Prostate gland (tissue), 2 donors: ENCODE results near the gene ZNF718. TPM values are rescaled to one million over a fixed set of nuclear protein-coding genes. Genes with fewer than 3 reads are reported as not detected.
A peak's percentile ranks its signal among the peaks of the same experiment; 100 is the strongest.

Experiments
- DNase-seq: peaks from one replicate; pipeline ENCODE4 v3.0.0-alpha.2; 2019; ENCODE audit warnings: low spot score
- H3K27ac ChIP-seq, 2 donors: fragments of 200-600 bp; sonication (generic); 2 replicates each; pipeline ENCODE4 v1.5.1; 2017 to 2019
- H3K27me3 ChIP-seq: fragments of 200-600 bp; sonication (generic); replicated peaks from 2 replicates; pipeline ENCODE4 v1.5.1; 2019; ENCODE audit not compliant: insufficient read depth
- H3K36me3 ChIP-seq, 2 donors: fragments of 200-600 bp; sonication (generic); 1 replicate in 1 of 2; 2 replicates in 1 of 2; pipeline versions ENCODE4 v1.5.1 to v1.8.1; 2017 to 2019
- H3K4me1 ChIP-seq: fragments of 200-600 bp; sonication (generic); replicated peaks from 2 replicates; pipeline ENCODE4 v1.5.1; 2019
- H3K4me3 ChIP-seq, 2 donors: fragments of 200-600 bp; sonication (generic); 2 replicates each; pipeline ENCODE4 v1.5.1; 2017 to 2019
- H3K9me3 ChIP-seq: fragments of 200-600 bp; sonication (generic); 2 replicates; pipeline ENCODE4 v1.5.1; 2017
- CTCF ChIP-seq, 4 experiments: fragments of 200-600 bp in 2 of 4; fragments of 450-650 bp in 2 of 4; sonication (generic) in 2 of 4; IDR thresholded peaks; 1 replicate in 3 of 4; 2 replicates in 1 of 4; pipeline ENCODE4 v1.5.1; 2016 to 2019; ENCODE audit warnings: antibody characterized with exemption in 4 of 4, mild to moderate bottlenecking in 2 of 4, moderate library complexity in 2 of 4
- POLR2A ChIP-seq: fragments of 450-650 bp; IDR thresholded peaks from one replicate; pipeline ENCODE4 v1.6.1; 2016; ENCODE audit warnings: antibody characterized with exemption, mild to moderate bottlenecking
- POLR2AphosphoS5 ChIP-seq: sonication (generic); formaldehyde crosslinking; IDR thresholded peaks from one replicate; pipeline ENCODE4 v1.6.1; 2017; ENCODE audit warnings: antibody characterized with exemption
- WGBS: methylation state at CpG from one replicate; pipeline ENCODE4 v1.1.5; 2018; 5-methylcytosine and 5-hydroxymethylcytosine counted together
- intact Hi-C: fragments of 100-400 bp; cut with DNase I; formaldehyde crosslinking; loops from one replicate; pipeline ENCODE4 v1.14.2; 2022
- total RNA-seq, 2 donors: library from RNA; depleted of rRNA; stranded (reverse); fragments of >200 nt; gene quantifications; one replicate each; pipeline ENCODE4 v1.1.0, GENCODE V29; 2016

The ZNF718 gene
- total RNA-seq, 2 donors from 2014 or later = 13.0 to 13.7 TPM

- H3K36me3 ChIP-seq = no peaks in the 10 kb centered on the region
- TF ChIP-seq CTCF (IDR thresholded peaks at IDR 0.05) = no peak
- no peak for TF ChIP-seq POLR2A
- no peak for TF ChIP-seq POLR2AphosphoS5
- no peak overlapping the region for H3K27ac ChIP-seq
- peak overlapping the region in 1 of 2 donors; percentile 21 for H3K4me3 ChIP-seq
- peaks cover 5% of the 10 kb centered on the region for H3K27me3 ChIP-seq
- intact Hi-C loops = no loop called here
- no peaks in the 10 kb centered on the region for H3K4me1 ChIP-seq
- H3K9me3 ChIP-seq = no peaks in the 10 kb centered on the region
- 15% methylated on average over 17 of the region's 33 CpGs for WGBS
- DNase-seq = no peak
Observed at GRCh38 chr4:107083-107443, 17.2 kb upstream of the ZNF718 start.

- Histone ChIP-seq H3K4me1 (no peaks in the 10 kb centered on the region), H3K4me3 (peak overlapping the region in 1 of 2 donors; percentile 21)
Observed at GRCh38 chr4:107444-108429, 16.6 kb upstream of the ZNF718 start.

GRCh38 chr4:112771-113170 is 11.5 kb upstream of the ZNF718 start:
- H3K4me1 ChIP-seq = no peaks in the 10 kb centered on the region
- TF ChIP-seq POLR2A (no peak), CTCF (IDR thresholded peaks at IDR 0.05) (no peak), POLR2AphosphoS5 (no peak)
- H3K9me3 ChIP-seq = no peaks in the 10 kb centered on the region
- 65% methylated on average over 1 of the region's 1 CpG for WGBS
- no peak for DNase-seq
- H3K27me3 ChIP-seq = peaks cover 5% of the 10 kb centered on the region
- intact Hi-C loops = no loop called here
- no peaks in the 10 kb centered on the region for H3K36me3 ChIP-seq
- H3K27ac ChIP-seq = no peak overlapping the region
- no peak overlapping the region for H3K4me3 ChIP-seq

More at GRCh38 chr4:107444-108429, 16.6 kb upstream of the ZNF718 start:
- no peak overlapping the region for H3K27ac ChIP-seq
- H3K9me3 ChIP-seq = no peaks in the 10 kb centered on the region
- WGBS = 9% methylated on average over 52 of the region's 91 CpGs
- peaks cover 5% of the 10 kb centered on the region for H3K27me3 ChIP-seq
- TF ChIP-seq POLR2A = no peak
- no peak for TF ChIP-seq POLR2AphosphoS5
- no peak for TF ChIP-seq CTCF (IDR thresholded peaks at IDR 0.05)
- DNase-seq = no peak
- intact Hi-C loops = no loop called here
- H3K36me3 ChIP-seq = no peaks in the 10 kb centered on the region

DNA sequence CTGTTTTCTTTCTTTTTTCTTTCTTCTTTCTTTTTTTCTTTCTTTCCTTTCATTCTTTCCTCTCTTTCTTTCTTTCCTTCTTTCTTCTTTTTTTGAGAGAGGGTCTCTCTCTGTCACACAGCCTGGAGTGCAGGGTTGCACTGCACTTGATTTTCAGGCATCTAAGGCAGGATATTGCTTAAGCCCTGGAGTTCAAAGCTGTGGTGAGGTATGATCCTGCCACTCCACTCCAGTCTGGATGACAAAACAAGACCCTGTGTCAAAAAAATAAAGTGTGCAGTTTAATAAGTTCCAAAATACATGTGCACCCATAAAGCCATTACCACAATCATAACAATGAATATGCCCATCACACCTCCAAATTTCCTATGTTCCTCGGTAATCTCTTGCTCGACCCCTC is 10.6 kb upstream of the ZNF718 start:
- Histone ChIP-seq H3K4me1 (no peaks in the 10 kb centered on the region), H3K27me3 (peaks cover 3% of the 10 kb centered on the region), H3K9me3 (no peaks in the 10 kb centered on the region), H3K4me3 (no peak overlapping the region), H3K27ac (no peak overlapping the region), H3K36me3 (no peaks in the 10 kb centered on the region)
- whole genome bisulfite sequencing = 61% methylated on average over 2 of the region's 2 CpGs
- no peak for TF ChIP-seq POLR2A
- TF ChIP-seq POLR2AphosphoS5 = no peak
- no peak for TF ChIP-seq CTCF (IDR thresholded peaks at IDR 0.05)
- intact Hi-C loops = no loop called here
- DNase-seq = no peak

GRCh38 chr4:114149-114548 is 10.2 kb upstream of the ZNF718 start:
- no peaks in the 10 kb centered on the region for H3K9me3 ChIP-seq
- intact Hi-C loops = no loop called here
- DNase-seq = no peak
- TF ChIP-seq POLR2A (no peak), POLR2AphosphoS5 (no peak), CTCF (IDR thresholded peaks at IDR 0.05) (no peak)
- H3K4me3 ChIP-seq = no peak overlapping the region
- H3K4me1 ChIP-seq = no peaks in the 10 kb centered on the region
- H3K27ac ChIP-seq = no peak overlapping the region
- H3K27me3 ChIP-seq = no peaks in the 10 kb centered on the region
- H3K36me3 ChIP-seq = no peaks in the 10 kb centered on the region
